Activated CD4-positive, CD25-positive, alpha-beta regulatory T cell (primary cell): ENCODE measurements around the gene CARS1.

ENCODE experiments used
- DNase-seq, 4 experiments: peaks; one replicate each; lab custom pipeline; 2025; lab: John Stamatoyannopoulos, UW

Gene CARS1

DNA sequence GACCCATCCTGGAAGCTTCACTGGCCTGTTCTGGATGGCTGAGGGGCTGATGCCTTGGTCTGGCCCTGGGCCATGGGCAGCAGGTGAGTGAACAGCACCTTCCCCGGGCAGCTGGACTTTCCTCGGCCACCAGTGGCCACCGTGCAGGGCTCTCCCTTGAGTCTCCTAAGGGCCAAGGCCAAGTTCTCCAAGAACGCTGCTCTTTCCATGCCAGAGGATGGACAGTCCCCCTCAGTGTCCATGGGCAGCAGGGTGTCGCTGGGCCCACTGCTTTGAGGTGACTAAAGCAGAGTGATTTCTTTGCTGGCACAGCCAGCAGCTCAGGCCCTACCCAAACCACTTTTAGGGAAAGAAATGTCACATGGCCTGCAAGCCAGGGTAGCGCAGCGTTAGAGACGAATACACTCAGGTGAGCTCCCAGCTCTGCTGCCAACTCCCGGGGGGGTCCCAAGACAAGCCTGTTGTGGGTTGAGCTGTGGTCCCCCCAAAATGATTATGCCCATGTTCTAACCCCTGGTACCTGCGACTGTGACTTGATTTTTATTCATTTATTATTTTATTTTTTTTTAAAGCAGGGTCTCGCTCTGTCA, 3.3 kb upstream of the CARS1 start:
- DNase-seq: no peak

DNA sequence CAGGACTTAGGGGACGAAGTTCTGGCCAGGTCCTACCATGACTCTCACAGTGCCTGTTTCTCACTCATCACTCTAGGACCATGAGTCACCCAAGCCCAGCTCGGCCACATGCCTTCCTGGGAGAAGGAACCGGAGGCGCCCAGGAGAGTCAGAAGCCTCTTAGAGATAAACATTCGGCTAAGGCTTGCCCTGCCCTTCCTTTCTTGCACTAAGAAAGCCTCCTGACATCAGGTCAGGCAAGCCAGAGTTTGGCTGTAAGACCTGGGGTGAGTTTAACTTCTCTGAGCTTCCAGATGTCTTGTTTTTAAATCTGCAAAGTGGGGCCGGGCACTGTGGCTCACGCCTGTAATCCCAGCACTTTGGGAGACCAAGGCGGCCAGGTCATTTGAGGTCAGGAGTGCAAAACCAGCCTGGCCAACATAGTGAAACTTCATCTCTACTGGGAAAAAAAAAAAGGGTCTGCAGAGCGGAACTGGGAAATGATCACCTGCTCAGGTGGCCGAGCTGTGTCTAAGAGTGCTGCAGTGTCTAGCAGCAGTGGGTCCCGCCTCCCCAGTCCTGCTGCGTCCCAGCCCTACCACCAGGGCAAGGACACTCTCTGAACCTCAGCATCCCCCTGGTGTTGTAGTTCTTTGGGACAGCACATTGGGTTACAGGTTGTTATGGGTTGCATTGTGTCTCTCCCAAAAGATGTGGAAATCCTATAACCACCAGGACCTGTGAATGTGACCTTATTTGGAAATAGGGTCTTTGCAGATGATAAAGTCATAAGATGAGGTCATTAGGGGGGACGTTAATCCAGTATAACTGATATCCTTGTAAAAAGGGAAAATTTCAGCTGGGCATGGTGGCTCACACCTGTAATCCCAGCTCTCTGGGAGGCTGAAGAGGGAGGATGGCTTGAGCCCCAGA, 1.8 kb upstream of the CARS1 start:
- DNase-seq: no peak

DNA sequence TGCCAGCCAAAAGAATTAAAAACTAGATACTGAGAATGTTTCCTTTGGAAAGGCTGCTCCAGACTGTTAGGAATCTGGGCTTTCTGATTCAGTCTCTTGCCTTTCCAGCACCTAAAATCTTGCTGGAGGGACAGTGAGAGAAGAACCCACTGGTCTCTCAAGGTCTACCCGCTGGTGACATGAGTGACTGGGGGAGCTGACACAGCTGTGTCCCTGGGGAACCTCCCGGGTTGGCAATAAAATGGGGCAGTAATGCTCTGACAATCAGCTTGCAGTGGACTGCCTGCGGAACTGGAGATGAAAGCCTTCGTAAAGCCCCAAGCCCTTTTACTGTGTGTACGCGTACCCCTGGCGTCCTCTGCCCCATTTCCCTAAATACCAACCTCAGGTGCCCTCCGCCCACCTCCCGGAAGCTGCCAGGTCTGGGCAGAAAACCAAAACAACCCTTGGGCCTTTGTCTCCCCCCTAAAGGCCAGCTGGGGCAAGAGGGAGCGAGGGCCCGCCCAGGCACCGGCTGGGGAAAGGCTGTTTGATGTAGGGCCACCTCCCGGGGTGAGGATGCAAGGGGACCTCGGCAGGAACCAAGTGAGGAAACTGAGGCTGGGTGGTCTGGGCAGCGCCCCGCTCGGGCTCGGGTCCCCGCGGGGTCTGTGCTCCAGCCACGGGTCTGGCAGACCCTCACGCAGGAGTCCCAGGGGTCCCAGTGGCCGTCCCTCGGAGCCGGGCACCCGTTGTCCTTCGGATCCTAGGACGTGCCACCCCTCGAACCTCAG, 741 bp downstream of the CARS1 start:
- no peak for DNase-seq

DNA sequence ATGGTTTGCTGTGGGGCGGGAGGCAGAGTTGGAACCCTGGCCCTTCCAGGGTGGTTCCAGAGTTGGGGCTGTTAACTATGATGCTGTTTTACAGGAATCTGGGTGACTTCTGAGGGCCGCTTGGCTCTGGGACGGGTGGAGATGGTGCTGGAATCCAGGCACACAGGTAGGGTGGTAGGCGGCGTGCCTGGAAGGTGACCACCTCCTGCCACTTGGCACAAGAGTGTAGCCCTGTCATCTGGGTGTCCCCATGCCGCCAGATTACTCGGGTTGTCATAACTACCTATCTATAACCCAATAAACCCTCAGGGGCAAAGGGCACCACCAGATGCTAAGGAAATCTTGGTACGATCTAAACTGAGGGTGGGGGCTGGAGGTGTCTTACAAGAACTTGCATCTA, 1.3 kb downstream of the CARS1 start:
- DNase-seq: no peak

DNA sequence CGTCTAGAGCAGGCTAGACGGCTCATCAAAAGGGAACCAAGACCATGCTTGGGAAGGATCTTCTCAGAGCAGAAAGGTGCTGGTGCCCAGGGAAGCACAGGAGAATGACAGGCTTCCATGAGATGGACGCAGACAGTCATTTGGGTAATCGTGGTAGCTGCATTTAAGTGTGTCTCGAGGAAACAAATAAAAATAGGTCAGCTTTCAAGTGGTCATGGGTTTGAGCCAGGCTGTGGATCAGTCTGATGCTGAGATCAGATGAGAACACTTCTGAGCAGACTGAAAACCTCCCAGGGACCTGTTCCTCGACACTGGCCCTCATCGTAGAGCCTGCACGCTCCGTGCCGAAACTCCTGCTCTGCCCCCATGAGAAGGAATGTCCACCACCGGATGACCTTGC, 4.7 kb downstream of the CARS1 start:
- DNase-seq: no peak

DNA sequence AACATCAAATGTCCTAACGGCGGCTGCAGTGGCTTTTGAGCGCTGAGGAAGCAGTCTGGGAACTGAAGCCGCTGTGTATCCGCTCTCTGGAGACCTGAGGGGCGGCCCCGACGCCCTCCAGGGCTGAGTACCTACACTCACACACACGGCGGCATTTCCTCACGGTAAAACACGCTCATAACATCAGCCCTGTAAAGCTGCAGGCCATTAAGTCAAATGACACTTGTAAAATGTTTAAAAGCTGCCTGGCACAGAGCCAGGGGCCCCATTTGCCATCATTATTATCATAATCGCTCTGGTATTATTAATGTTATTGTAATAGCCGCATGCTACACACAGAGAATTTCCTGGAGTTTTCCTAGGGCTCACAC, 5.1 kb downstream of the CARS1 start:
- no peak for DNase-seq

DNA sequence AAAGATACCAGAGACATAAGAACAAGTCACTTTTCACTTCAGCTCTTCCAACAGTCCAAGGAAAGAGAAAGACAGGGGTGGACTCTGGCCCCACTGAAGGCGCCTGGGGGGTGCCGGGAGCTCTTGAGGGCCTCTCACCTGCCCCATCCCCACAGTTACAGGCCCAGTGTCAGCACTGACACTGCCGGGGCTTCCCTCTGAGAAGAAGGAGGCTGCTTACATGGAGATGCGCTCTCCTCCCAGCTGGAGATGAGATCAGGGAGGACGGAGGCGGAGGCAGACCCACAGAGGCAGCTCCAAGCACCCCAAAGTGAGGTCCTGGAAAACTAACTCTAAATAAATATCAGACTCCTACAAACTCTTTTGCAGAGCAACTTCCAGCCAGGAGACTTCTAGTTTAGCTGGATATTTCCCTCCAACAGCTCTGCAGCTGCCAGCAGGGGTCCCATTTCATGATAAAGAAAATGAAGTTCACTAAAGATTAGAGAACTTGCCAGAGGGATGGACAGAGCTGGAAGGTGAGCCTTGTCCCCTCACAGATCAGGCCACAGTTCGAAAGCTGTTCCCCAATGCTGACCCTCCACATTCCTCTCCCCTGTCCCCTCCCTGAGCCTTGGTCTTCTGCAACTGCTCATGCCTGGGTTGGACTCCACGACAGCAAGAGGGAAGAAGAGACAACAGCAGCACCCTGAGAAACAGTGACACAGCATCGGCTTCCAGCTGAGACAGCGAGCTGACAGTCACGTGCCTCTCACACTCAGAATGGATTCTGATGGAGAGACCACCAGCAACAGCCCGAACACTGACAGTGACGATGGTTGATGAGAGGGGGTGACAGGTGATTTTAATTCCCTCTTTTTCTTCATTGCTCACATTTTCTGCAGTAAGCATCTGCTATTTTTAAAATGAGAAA, 5.8 kb downstream of the CARS1 start:
- DNase-seq: no peak

DNA sequence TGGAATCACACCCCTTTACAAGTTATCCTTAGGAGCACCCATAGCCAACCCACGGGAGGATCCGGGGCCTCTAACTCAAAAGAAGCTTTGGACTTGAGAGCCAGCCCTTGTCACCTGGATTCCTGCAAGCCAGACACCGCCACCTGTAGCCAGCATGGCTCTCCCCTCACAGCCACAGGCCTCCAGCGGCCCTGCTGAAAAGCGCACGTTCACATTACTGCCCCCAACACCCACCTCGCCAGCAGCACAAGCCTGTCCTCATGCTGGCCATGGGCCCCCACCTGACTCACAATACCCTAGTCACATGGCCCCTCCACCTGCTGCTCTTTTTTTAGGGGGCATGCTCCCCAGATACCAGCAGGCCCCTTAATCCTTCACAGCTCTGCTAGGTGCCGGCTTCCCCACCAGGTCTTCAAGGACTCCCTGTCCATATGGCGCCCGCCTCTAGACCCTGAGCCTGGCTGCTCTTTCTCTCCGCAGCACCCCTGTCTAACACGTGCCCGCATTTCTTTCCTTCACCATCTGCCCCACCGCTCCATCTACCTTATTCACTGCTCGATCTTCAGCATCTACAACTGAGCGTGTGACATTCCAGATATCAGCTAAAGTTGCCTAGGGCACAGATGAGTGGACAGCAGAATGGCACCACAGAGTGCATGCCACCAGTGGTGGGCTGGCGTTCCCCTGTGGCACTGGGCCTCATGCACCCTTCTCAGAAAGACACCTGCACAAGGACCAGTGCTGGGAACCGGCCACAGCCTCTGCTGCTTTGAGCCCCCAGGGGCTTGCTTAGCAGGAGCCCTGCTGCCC, 6.6 kb downstream of the CARS1 start:
- no peak for DNase-seq

DNA sequence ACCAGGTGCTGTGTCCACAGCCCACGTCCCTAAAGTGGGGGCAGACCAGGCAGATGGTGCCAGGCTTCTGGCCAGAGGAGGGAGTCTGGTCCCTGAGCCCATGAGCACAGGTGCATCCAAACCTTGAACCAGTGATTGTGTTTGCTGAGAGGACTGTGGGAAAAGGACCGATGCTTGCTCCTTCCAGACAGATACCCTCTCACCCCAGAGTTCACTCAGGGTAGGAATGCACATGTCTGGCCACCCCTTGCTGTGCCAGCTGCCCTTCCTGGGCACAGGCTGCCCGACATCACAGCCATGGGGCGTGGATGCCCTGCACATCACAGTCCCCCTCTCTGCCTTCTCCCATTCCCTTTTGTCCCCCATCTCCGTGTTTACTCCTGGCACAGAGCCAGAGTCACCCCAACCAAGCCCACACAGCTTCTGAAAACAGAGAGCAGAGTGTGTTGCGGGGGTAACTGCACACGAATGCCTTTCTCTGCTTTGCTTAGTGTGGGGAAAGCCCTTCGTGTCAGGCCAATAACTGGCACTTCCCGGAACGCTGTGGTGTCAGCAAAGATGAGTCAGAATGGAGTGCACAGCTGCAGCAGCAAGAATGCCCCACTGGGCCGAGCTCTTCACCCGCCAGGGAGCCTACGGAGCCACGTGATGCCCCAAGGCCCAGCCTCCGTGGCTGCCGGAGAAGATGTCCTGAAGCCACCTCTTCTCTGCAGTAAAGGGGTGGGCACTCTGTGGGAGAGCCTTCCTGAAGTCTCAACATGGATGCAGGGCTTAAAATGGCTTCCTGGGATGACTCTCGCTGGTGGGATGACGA, 7.6 kb downstream of the CARS1 start:
- peak; percentile 25 to 59 (median 39) for DNase-seq

DNA sequence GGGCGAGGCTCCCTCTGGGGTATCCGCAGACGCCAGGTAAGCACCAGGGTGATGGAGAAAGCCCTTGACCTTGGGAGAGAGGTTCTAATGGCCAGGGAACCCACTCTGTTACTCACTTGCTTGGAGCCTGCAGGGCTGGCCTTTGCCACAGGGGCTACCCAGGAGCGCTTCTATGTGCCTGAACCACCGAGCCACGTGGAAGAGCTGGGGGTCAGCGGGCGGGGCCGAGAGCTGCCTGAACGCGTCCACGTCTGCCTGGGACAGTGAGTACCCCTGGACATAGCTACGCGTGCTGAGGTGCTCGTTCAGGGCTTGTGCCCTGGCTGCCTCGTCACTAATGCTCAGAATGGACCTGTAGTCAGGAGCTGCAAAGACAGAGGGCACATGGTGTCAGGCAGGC, 9.6 kb downstream of the CARS1 start:
- no peak for DNase-seq

DNA sequence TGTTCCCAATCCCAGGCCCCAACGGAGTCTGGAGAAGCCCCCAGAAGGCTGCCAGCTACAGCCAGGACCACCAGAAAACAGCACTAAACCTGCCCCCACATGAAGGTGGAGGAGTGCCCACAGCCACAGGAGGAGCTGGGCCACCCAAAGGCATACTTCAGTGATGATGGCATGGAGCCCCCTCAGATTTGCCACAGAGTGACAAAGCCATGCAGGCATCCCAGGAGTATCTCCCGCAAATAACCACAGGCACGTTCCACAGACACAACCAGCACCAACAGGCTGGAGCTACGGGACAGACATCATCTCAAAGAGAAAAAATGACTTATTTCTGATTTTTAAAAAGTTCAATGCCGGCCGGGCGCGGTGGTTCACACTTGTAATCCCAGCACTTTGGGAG, 10.6 kb downstream of the CARS1 start:
- no peak for DNase-seq

DNA sequence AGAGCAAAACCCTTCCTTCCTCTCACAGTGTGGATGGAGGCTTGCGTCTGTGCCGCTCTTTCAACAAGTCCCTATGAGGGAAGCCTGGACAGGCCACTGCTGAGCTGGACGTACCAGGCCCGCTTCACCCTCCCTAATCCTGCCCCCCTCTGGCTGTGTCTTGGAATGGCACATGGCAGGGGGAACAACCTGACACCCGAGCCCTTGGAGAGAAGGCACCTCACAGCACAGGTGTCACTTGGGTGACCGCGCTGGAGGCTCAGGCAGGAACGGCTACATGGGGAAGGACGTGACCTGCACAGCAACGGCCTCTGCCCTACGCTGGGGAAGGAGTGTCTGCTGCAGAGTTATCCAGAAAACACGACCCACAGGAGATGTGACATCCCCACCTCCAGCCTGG, 11.0 kb downstream of the CARS1 start:
- no peak for DNase-seq

DNA sequence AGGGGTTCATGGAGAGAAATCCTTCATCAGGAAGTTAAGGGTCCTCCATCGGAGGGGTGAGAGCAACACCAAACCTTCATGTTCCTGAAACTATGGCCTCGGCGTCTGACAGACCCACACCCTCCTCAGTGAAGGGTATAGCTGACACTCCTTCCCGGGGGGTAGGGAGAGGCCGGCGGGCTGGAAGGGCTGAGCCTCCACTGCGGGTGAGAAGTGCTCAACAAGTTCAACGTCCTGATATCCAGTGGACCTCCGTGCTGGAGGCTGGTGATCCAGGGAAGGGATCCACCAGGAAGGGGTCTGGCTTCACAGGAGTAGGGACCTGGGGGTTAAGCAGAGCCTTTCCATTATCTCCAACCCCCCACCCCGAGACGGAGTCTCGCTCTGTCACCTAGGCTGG, 12.3 kb downstream of the CARS1 start:
- DNase-seq: no peak

DNA sequence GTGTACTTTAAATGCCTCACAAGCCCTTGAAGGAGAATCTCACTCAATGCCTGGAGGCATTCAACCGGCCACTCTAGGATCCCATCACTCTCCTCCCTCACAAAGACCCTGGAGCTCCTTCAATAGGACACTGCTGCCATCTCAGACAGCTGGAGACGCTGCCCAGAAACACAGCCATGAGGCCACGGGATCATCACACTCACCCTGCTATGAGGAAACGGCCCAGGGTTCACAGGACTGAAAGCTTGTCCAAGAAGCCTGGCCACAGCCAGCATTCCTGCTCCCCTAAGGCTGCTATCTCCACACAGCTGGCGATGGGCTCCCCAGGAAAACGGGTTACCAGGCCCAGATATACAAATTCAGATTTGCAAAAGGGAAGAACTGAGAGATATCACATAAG, 13.2 kb downstream of the CARS1 start:
- no peak for DNase-seq

DNA sequence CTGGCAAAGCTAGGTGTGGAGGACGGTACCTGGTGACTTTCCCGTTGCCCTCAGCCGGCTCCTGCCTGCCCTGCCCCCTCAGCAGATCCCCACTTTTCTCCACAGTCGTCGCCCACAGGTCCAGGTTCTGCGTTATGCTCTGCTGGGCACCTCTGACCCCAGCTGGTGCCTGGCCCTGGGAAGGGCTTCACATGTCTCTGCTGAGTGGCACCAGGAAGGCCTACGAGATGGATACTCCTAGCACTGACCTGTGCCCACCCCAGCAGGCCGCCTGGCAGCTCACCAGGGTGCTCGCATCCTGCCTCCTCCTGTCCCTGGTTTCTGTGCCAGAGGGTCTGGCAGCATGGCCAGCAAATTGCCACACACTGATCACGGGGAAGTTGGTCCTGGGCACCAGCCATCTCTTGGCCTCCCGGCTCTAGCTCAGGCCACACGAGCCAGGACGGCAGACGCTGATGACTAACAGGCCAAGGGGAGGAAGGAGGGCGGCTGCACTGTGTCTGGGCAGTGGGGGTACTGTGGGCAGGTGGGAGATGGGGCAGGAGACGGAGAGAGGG, 13.8 kb downstream of the CARS1 start:
- no peak for DNase-seq

DNA sequence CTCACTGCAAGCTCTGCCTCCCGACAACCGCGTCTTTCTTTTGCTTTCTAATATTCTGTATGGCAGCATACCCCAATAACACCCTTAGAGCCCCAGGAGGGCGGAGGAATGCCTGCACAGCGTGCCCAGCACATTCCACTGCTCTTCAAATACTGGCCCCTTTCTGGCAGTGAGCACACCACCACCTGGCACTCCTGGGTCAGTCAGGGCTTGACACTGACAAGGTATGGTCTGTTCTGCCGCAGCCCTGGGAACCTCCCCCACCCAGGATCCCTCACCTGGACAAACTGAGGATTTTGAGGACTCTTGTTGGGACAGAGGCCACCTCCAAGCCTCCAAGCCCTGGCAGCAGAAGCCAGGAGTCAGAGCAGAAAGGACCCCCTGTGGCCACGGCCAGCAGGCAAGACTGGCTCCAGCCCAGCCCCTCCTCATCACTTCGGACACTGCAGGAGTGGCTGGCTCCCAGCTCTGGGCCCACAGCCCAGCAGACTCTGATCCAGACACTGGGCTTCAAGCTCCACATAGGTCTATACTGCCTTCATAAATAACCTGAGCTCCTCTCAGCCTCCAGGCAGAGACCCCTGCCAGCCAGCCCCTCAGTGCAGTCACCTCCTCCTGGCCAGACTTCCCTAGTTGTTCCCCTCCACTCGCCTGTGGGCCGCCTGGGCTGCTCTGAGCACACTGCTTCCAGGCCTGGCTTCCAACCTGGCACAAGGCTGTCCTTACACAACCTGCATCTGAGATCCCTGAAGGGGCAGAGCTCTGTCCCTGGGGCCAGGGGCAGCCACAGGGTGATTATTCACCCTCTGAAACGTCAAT, 14.5 kb downstream of the CARS1 start:
- no peak for DNase-seq

DNA sequence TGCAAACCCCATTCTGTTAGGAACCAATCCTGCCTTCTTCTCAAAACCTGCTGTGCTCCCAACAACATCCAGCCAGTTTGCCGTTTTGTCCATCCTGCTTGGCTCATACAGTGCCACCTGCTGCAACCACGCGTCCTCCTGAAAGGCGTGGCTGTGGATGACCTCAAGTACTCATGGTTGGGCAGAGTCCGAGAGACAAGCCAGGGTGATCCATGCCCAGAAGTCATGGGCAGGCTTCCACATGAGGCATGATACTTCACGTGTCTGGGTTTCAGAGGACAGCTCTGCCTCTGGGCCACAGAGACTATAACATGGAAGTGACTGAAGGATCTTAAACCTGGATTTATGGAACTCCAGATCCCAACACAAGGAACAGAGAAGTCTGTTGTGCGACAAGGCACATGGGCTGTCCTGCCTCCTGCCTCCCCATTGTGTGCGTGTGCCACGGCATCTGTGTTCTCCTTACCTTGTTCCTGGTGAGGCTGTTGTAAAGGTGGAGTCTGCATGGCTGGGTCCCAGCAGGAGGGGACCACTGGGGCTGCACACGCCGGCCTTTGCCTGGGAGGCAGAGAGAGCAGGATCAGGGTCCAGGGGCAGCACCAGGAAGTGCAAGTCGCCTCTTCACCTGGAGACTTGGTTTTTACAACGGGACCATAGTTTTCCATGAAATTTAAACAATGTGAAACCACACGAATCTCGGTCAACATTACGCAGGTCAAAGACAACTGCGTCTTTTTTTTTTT, 15.4 kb downstream of the CARS1 start:
- DNase-seq: no peak

DNA sequence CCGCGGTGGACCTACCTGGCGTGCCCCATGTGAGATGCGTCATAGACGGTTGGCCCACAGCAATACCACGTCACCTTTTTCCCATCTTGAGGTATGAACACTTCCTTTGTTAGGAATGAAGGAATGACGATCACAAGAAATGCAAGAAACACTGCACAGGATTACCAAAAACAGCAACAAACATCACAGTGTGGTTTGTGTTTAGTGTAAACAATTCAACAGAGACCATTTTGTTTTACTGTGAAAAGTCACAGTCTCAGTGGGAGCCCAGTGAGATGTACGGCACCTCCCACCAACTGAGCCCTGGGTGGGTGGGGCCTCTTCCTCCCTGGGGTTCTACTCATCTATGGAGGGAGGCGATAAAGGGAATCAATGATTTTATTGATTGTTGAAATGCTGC, 16.3 kb downstream of the CARS1 start:
- no peak for DNase-seq
